HepG2 (cell line): Measurements from ENCODE around the gene MYO7A. TPM values are rescaled to one million over a fixed set of nuclear protein-coding genes. Genes with fewer than 3 reads are reported as not detected.

ENCODE experiments used
- ATAC-seq: fragments of 200-7000 bp; cut with Tn5 transposase; 3 replicates; pipeline ENCODE4 v1.9.1; 2020; ENCODE audit warnings: mild to moderate bottlenecking, moderate library complexity
- BruUV-seq: library from RNA; stranded (reverse); fragments of 400-500 nt; replicated peaks from 2 replicates; lab custom pipeline; 2021; lab: Mats Ljungman, UMichigan
- CTCF ChIA-PET: fragments of 300-600 bp; formaldehyde crosslinking; extraction: SDS; loops from one replicate; lab custom pipeline; 2021; ENCODE audit warnings: low total read pairs, inconsistent platforms, low intra/inter-chr PET ratio; lab: Yijun Ruan, JAX
- POLR2A ChIA-PET: fragments of 350-600 bp; sonication (Branson Sonifier 250); formaldehyde crosslinking; loops from one replicate; lab custom pipeline; 2020; ENCODE audit warnings: antibody characterized with exemption, inconsistent platforms; lab: Yijun Ruan, JAX
- DNase-seq: peaks from one replicate; pipeline ENCODE4 v3.0.0-alpha.2; 2015; ENCODE audit warnings: low spot score
- FAIRE-seq: peaks from 3 replicates; lab custom pipeline; 2011; peaks lifted over from hg19 to GRCh38; lab: Jason Lieb, UNC
- H2AFZ ChIP-seq: one replicate; pipeline ENCODE4 v1.6.1; 2011; ENCODE audit warnings: low read length, inconsistent platforms
- H3K27ac ChIP-seq: fragments of 300-600 bp; 3 replicates; pipeline ENCODE4 v1.8.0; 2011; ENCODE audit warnings: mixed run types, mild to moderate bottlenecking, mixed read lengths, low read length, inconsistent platforms; ENCODE audit not compliant: insufficient read depth; ENCODE audit errors: extremely low read length
- H3K27me3 ChIP-seq, 2 experiments: fragments of 200-600 bp in 1 of 2; 2 replicates in 1 of 2; 3 replicates in 1 of 2; pipeline versions ENCODE4 v1.6.0 to v1.8.0; 2011; ENCODE audit warnings: low read length in 2 of 2, mild to moderate bottlenecking in 2 of 2, moderate library complexity in 2 of 2, inconsistent platforms in 1 of 2; ENCODE audit not compliant: insufficient read depth in 2 of 2, control insufficient read depth in 1 of 2
- H3K36me3 ChIP-seq, 2 experiments: fragments of 200-600 bp in 1 of 2; replicated peaks in 1 of 2; 2 replicates in 1 of 2; 3 replicates in 1 of 2; pipeline versions ENCODE4 v1.5.1 to v1.8.0; 2011; ENCODE audit warnings: low read length in 2 of 2, inconsistent platforms in 1 of 2; ENCODE audit not compliant: insufficient read depth in 2 of 2, control insufficient read depth in 1 of 2
- H3K4me1 ChIP-seq: 2 replicates; pipeline ENCODE4 v1.5.1; 2012; ENCODE audit warnings: low read length, inconsistent platforms; ENCODE audit not compliant: insufficient read depth
- H3K4me2 ChIP-seq: 2 replicates; pipeline ENCODE4 v1.6.0; 2011; ENCODE audit warnings: low read depth, low read length, inconsistent platforms
- H3K4me3 ChIP-seq, 3 experiments: fragments of 200-600 bp in 1 of 3; sonication (generic), shearing (Covaris generic) in 1 of 3; replicated peaks in 1 of 3; 2 replicates each; pipeline ENCODE4 v1.5.1; 2011 to 2016; ENCODE audit warnings: low read length in 3 of 3, inconsistent platforms in 2 of 3, low read depth in 2 of 3, mild to moderate bottlenecking in 2 of 3, control low read depth in 1 of 3, mixed read lengths in 1 of 3; ENCODE audit not compliant: insufficient read depth in 1 of 3
- H3K79me2 ChIP-seq: one replicate; pipeline ENCODE4 v1.6.1; 2011; ENCODE audit warnings: low read length, inconsistent platforms; ENCODE audit not compliant: insufficient read depth
- H3K9ac ChIP-seq: 2 replicates; pipeline ENCODE4 v1.6.0; 2011; ENCODE audit warnings: mild to moderate bottlenecking, low read depth, low read length, inconsistent platforms; ENCODE audit not compliant: insufficient read depth
- H3K9me3 ChIP-seq: 2 replicates; pipeline ENCODE4 v1.5.1; 2012; ENCODE audit warnings: mild to moderate bottlenecking, low read length
- H4K20me1 ChIP-seq: 2 replicates; pipeline ENCODE4 v1.6.0; 2011; ENCODE audit warnings: inconsistent platforms, mild to moderate bottlenecking, low read length, moderate library complexity; ENCODE audit not compliant: insufficient read depth
- ELF4 ChIP-seq: sonication (generic); formaldehyde crosslinking; IDR thresholded peaks from 2 replicates; pipeline ENCODE4 v1.5.0; 2020; ENCODE audit warnings: missing genetic modification reagents, mild to moderate bottlenecking, moderate library complexity, borderline replicate concordance
- NCOA5 ChIP-seq: sonication (generic); formaldehyde crosslinking; IDR thresholded peaks from 2 replicates; pipeline ENCODE4 v1.4.0; 2020; ENCODE audit warnings: missing genetic modification reagents
- SMAD9 ChIP-seq: sonication (generic); formaldehyde crosslinking; IDR thresholded peaks from 2 replicates; pipeline ENCODE4 v1.5.1; 2020; ENCODE audit warnings: mild to moderate bottlenecking, missing genetic modification reagents
- SNAI1 ChIP-seq: sonication (generic); formaldehyde crosslinking; IDR thresholded peaks from 2 replicates; pipeline ENCODE4 v1.5.0; 2020; ENCODE audit warnings: mild to moderate bottlenecking, missing genetic modification reagents, borderline replicate concordance
- TCF7L2 ChIP-seq: IDR thresholded peaks from 2 replicates; pipeline ENCODE4 v1.6.1; 2011; ENCODE audit warnings: mild to moderate bottlenecking, low read depth, low read length, moderate library complexity
- U2AF2 ChIP-seq: fragments of 200-400 bp; formaldehyde crosslinking; IDR thresholded peaks from 2 replicates; pipeline ENCODE4 v1.6.1; 2017; ENCODE audit warnings: low read depth, mild to moderate bottlenecking, low read length
- ZEB1 ChIP-seq: IDR thresholded peaks from 2 replicates; pipeline ENCODE4 v1.6.1; 2012; ENCODE audit warnings: mild to moderate bottlenecking, low read depth, inconsistent platforms; ENCODE audit not compliant: insufficient replicate concordance
- ZNF101 ChIP-seq: sonication (generic); formaldehyde crosslinking; IDR thresholded peaks from 2 replicates; pipeline ENCODE4 v1.4.0; 2020; ENCODE audit warnings: mild to moderate bottlenecking, low read depth, missing genetic modification reagents, borderline replicate concordance
- ZNF260 ChIP-seq: sonication (generic); formaldehyde crosslinking; IDR thresholded peaks from 2 replicates; pipeline ENCODE4 v1.4.0; 2020; ENCODE audit warnings: missing genetic modification reagents, low read depth, mild to moderate bottlenecking, borderline replicate concordance
- ZNF746 ChIP-seq: sonication (generic); formaldehyde crosslinking; IDR thresholded peaks from 2 replicates; pipeline ENCODE4 v1.8.0; 2022; ENCODE audit warnings: mild to moderate bottlenecking, missing genetic modification reagents
- WGBS: methylation state at CpG from one replicate; pipeline ENCODE4 v1.1.6; 2017; ENCODE audit warnings: low lambda C conversion rate; 5-methylcytosine and 5-hydroxymethylcytosine counted together
- in situ Hi-C: cut with HindIII; loops from 2 replicates; pipeline ENCODE4 v1.10.0; 2017; ENCODE audit warnings: low pct_unique_long_range_greater_than_20kb; ENCODE audit not compliant: extremely low pct_ligation_motif_present
- intact Hi-C: fragments of 100-400 bp; cut with micrococcal nuclease; formaldehyde crosslinking; loops from one replicate; pipeline ENCODE4 v1.10.0; 2022; ENCODE audit not compliant: unreplicated experiment
- polyA plus RNA-seq, 8 experiments: library from polyadenylated mRNA; depleted of rRNA in 3 of 8; stranded (reverse) in 7 of 8; unstranded in 1 of 8; fragments of >200 nt; fragmentation: Illumina TruSeq in 4 of 8; extraction: Trizol in 4 of 8; gene quantifications; 2 replicates each; pipeline versions ENCODE4 v1.2.1 to v1.2.3, GENCODE V29; 2011 to 2016; ENCODE audit warnings: low read depth in 4 of 8, missing spikeins in 1 of 8, mixed read lengths in 1 of 8; ENCODE audit not compliant: insufficient read depth in 1 of 8
- total RNA-seq, 5 experiments: library from RNA; depleted of rRNA; stranded (reverse); fragments of >200 nt; fragmentation: Illumina TruSeq; extraction: Trizol; gene quantifications; 2 replicates each; pipeline ENCODE4 v1.2.3, GENCODE V29; 2016; ENCODE audit warnings: low read depth in 1 of 5
- TF ChIP-seq, protein P1 (sequence below): sonication (generic); formaldehyde crosslinking; IDR thresholded peaks from 2 replicates; pipeline ENCODE4 v1.4.0; 2020; ENCODE audit warnings: low read depth, missing genetic modification reagents
- TF ChIP-seq, protein P2 (sequence below): sonication (generic); formaldehyde crosslinking; IDR thresholded peaks from 2 replicates; pipeline ENCODE4 v1.4.0; 2020; ENCODE audit warnings: missing genetic modification reagents
- TF ChIP-seq, protein P3 (sequence below): sonication (generic); formaldehyde crosslinking; IDR thresholded peaks from 2 replicates; pipeline ENCODE4 v1.4.0; 2020; ENCODE audit warnings: missing genetic modification reagents, mild to moderate bottlenecking, borderline replicate concordance
- TF ChIP-seq, protein P4 (sequence below): sonication (generic); formaldehyde crosslinking; IDR thresholded peaks from 2 replicates; pipeline ENCODE4 v1.8.0; 2022; ENCODE audit warnings: missing genetic modification reagents, mild to moderate bottlenecking, inconsistent platforms, borderline replicate concordance
- TF ChIP-seq, protein P5 (sequence below): sonication (generic); formaldehyde crosslinking; IDR thresholded peaks from 2 replicates; pipeline ENCODE4 v1.4.0; 2020; ENCODE audit warnings: missing genetic modification reagents, borderline replicate concordance

The MYO7A gene
- total and polyA plus RNA-seq, 2 of the 13 experiments (the other 11 are each of a cell fraction or from before 2014, with no cell fraction given), result 7.5 to 10.0 TPM

DNA sequence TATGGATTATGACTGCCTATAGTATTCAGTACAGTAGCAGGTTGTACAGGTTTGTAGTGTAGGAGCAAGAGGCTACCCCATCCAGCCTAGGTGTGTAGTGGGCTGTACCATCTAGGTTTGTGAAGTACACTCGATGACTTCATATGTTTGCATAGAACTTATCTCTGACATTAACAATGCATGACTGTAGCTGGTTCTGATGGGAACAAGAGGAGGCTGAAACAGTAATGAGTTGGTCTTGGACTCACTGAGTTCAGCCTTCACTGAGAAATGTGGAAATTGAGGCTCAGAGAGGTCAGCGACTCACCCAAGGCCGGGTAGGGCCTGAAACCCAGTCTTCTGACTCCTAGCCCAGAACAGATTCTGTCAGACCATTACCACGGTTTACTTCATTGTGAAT, 13.0 kb downstream of the MYO7A start:
- TF ChIP-seq, protein P1, sequence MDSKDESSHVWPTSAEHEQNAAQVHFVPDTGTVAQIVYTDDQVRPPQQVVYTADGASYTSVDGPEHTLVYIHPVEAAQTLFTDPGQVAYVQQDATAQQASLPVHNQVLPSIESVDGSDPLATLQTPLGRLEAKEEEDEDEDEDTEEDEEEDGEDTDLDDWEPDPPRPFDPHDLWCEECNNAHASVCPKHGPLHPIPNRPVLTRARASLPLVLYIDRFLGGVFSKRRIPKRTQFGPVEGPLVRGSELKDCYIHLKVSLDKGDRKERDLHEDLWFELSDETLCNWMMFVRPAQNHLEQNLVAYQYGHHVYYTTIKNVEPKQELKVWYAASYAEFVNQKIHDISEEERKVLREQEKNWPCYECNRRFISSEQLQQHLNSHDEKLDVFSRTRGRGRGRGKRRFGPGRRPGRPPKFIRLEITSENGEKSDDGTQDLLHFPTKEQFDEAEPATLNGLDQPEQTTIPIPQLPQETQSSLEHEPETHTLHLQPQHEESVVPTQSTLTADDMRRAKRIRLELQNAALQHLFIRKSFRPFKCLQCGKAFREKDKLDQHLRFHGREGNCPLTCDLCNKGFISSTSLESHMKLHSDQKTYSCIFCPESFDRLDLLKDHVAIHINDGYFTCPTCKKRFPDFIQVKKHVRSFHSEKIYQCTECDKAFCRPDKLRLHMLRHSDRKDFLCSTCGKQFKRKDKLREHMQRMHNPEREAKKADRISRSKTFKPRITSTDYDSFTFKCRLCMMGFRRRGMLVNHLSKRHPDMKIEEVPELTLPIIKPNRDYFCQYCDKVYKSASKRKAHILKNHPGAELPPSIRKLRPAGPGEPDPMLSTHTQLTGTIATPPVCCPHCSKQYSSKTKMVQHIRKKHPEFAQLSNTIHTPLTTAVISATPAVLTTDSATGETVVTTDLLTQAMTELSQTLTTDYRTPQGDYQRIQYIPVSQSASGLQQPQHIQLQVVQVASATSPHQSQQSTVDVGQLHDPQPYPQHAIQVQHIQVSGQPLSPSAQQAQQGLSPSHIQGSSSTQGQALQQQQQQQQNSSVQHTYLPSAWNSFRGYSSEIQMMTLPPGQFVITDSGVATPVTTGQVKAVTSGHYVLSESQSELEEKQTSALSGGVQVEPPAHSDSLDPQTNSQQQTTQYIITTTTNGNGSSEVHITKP (CRISPR knock-in tag), result peak; percentile 94
- TF ChIP-seq, protein P2, sequence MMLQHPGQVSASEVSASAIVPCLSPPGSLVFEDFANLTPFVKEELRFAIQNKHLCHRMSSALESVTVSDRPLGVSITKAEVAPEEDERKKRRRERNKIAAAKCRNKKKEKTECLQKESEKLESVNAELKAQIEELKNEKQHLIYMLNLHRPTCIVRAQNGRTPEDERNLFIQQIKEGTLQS (CRISPR knock-in tag), result 0 out of 2 replicates have a peak, but pooled peaks have one; percentile 30
- TF ChIP-seq ZEB1 (no peak), ZNF746 (CRISPR knock-in tag) (no peak), SNAI1 (CRISPR knock-in tag) (no peak), TCF7L2 (no peak), SMAD9 (CRISPR knock-in tag) (no peak), U2AF2 (no peak), ZNF260 (CRISPR knock-in tag) (no peak), ZNF101 (CRISPR knock-in tag) (no peak), ELF4 (CRISPR knock-in tag) (no peak), NCOA5 (CRISPR knock-in tag) (no peak)
- TF ChIP-seq, protein P3, sequence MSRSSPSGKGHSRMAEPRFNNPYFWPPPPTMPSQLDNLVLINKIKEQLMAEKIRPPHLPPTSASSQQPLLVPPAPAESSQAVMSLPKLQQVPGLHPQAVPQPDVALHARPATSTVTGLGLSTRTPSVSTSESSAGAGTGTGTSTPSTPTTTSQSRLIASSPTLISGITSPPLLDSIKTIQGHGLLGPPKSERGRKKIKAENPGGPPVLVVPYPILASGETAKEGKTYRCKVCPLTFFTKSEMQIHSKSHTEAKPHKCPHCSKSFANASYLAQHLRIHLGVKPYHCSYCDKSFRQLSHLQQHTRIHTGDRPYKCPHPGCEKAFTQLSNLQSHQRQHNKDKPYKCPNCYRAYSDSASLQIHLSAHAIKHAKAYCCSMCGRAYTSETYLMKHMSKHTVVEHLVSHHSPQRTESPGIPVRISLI (CRISPR knock-in tag), result no peak
- TF ChIP-seq, protein P4, sequence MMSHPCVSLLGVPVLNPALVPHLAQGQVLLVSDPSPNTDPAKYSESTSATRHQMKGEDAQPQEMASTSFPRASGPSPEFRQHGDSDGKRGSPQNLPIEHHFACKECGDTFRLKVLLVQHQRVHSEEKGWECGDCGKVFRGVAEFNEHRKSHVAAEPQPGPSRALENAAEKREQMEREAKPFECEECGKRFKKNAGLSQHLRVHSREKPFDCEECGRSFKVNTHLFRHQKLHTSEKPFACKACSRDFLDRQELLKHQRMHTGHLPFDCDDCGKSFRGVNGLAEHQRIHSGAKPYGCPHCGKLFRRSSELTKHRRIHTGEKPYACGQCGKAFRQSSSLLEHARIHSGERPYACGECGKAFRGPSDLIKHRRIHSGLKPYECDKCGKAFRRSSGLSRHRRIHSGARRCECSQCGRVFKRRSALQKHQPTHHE (CRISPR knock-in tag), result no peak
- TF ChIP-seq, protein P5, sequence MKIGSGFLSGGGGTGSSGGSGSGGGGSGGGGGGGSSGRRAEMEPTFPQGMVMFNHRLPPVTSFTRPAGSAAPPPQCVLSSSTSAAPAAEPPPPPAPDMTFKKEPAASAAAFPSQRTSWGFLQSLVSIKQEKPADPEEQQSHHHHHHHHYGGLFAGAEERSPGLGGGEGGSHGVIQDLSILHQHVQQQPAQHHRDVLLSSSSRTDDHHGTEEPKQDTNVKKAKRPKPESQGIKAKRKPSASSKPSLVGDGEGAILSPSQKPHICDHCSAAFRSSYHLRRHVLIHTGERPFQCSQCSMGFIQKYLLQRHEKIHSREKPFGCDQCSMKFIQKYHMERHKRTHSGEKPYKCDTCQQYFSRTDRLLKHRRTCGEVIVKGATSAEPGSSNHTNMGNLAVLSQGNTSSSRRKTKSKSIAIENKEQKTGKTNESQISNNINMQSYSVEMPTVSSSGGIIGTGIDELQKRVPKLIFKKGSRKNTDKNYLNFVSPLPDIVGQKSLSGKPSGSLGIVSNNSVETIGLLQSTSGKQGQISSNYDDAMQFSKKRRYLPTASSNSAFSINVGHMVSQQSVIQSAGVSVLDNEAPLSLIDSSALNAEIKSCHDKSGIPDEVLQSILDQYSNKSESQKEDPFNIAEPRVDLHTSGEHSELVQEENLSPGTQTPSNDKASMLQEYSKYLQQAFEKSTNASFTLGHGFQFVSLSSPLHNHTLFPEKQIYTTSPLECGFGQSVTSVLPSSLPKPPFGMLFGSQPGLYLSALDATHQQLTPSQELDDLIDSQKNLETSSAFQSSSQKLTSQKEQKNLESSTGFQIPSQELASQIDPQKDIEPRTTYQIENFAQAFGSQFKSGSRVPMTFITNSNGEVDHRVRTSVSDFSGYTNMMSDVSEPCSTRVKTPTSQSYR, result no peak
- TF ChIP-seq, all 625 proteins: peak for 2
- Histone ChIP-seq H3K27ac (no peak overlapping the region), H2AFZ (no peak overlapping the region), H3K4me3 (no peak overlapping the region), H3K36me3 (no peaks in the 10 kb centered on the region), H3K4me2 (no peak overlapping the region), H3K79me2 (no peaks in the 10 kb centered on the region), H3K4me1 (peaks cover 75% of the 10 kb centered on the region), H3K9me3 (no peaks in the 10 kb centered on the region), H3K27me3 (no peaks in the 10 kb centered on the region), H3K9ac (no peak overlapping the region), H4K20me1 (no peaks in the 10 kb centered on the region)
- DNase-seq (peak; percentile 79), ATAC-seq (peak; percentile 26), FAIRE-seq (peak; percentile 47)
- intact Hi-C loops (no loop called here), in situ Hi-C loops (no loop called here)
- BruUV-seq, result no TSS peak
- POLR2A ChIA-PET, result interaction anchor here (1.7 kb wide), 1 partner anchor 13 kb away, joined by 9 read pairs; the partner anchor contains the start of gene MYO7A
- CTCF ChIA-PET, result no interaction called here
- 59% methylated on average over 4 of the region's 4 CpGs for WGBS
